Lower leg skin (tissue), 4 donors: Measurements from ENCODE around the gene JPH3. TPM values are rescaled to one million over a fixed set of nuclear protein-coding genes. Genes with fewer than 3 reads are reported as not detected.

Source experiments
- DNase-seq, 2 donors: peaks; one replicate each; pipeline ENCODE4 v3.0.0-alpha.2; 2019; ENCODE audit warnings: low spot score in 2 of 2
- H3K4me3 ChIP-seq: fragments of 200-600 bp; sonication (generic); 2 replicates; pipeline ENCODE4 v1.5.1; 2017; ENCODE audit warnings: mild to moderate bottlenecking, low read depth; ENCODE audit not compliant: poor library complexity, severe bottlenecking
- POLR2A ChIP-seq, 2 donors: fragments of 450-650 bp; IDR thresholded peaks; one replicate each; pipeline ENCODE4 v1.6.1; 2016 to 2017; ENCODE audit warnings: antibody characterized with exemption in 2 of 2, mild to moderate bottlenecking in 1 of 2, moderate library complexity in 1 of 2
- WGBS, 2 donors: methylation state at CpG; one replicate each; pipeline ENCODE4 v1.1.5; 2018; 5-methylcytosine and 5-hydroxymethylcytosine counted together
- intact Hi-C: fragments of 100-400 bp; cut with DNase I; formaldehyde crosslinking; loops from one replicate; pipeline ENCODE4 v1.15.0; 2023; ENCODE audit warnings: low total_unique reads
- total RNA-seq, 4 donors: library from RNA; depleted of rRNA; stranded (reverse); fragments of >200 nt; gene quantifications; one replicate each; pipeline ENCODE4 v1.1.0, GENCODE V29; 2016
- TF ChIP-seq, protein P1 (sequence below), 3 donors: fragments of 450-650 bp; IDR thresholded peaks; one replicate each; pipeline ENCODE4 v1.5.1; 2016; ENCODE audit warnings: antibody characterized with exemption in 3 of 3, mild to moderate bottlenecking in 3 of 3, moderate library complexity in 2 of 3

JPH3 gene
- total RNA-seq, 4 donors from 2014 or later = not detected

DNA sequence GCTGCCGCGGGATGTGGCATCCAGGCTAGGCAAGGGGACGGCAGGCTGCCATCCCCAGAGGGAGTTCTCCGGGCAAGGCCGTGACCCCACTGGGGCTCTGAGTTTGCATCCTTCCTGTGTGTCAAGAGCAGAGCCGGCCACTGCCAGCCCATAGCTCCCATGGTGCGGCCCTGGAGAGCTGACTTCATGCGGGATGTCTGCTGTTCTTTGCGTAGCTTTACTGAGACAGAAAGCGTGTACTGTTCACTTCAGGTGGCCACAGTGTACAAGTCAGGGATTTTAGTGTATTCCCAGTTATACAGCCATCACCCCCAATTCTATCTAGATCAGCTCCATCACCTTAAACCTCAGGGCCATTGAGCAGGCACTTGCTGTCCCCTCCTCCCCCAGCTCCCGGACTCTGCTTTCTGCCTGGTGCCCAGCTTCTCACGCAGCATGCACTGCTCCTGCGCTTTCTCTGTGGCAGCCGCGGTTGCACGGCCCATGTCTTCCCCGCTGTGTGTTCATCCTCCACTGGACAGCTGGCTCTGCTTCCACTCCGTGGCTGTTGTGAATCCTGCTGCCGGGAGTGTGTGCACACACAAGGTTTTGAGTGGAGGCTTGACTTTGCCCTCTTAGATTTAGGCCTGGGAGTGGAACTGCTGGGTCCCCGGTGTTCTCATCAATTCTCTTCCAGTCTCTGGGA lies 92.3 kb downstream of the JPH3 start:
- 89 to 94% methylated on average over 20 of the region's 20 CpGs for WGBS, 2 donors
- no peak for DNase-seq
- no peak overlapping the region for H3K4me3 ChIP-seq
- intact Hi-C loops = no loop called here
- no peak for TF ChIP-seq POLR2A (IDR thresholded peaks at IDR 0.05)
- TF ChIP-seq, protein P1, sequence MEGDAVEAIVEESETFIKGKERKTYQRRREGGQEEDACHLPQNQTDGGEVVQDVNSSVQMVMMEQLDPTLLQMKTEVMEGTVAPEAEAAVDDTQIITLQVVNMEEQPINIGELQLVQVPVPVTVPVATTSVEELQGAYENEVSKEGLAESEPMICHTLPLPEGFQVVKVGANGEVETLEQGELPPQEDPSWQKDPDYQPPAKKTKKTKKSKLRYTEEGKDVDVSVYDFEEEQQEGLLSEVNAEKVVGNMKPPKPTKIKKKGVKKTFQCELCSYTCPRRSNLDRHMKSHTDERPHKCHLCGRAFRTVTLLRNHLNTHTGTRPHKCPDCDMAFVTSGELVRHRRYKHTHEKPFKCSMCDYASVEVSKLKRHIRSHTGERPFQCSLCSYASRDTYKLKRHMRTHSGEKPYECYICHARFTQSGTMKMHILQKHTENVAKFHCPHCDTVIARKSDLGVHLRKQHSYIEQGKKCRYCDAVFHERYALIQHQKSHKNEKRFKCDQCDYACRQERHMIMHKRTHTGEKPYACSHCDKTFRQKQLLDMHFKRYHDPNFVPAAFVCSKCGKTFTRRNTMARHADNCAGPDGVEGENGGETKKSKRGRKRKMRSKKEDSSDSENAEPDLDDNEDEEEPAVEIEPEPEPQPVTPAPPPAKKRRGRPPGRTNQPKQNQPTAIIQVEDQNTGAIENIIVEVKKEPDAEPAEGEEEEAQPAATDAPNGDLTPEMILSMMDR (IDR thresholded peaks at IDR 0.05) = no peak

DNA sequence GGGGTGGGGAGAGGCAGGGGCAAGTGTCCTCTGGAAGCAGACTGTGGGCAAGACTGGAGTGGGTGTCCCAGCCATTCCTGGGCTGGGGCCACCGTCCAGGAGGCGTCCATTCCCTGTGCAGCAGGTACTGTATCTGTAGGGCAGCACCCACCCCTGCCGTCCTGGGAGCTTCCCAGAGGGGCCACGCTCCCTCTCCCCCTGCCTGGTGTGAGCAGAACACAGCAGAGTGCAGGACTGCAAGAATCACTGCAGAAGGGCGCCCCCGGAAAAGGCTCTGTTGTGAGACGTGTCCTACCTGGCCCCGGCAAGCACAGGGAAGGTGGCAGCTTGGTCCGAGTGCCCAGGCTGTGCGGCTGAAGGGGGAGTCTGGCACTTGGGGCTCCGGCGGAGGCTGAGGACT lies 93.2 kb downstream of the JPH3 start:
- no peak overlapping the region for H3K4me3 ChIP-seq
- intact Hi-C loops = no loop called here
- TF ChIP-seq POLR2A (IDR thresholded peaks at IDR 0.05) = no peak
- TF ChIP-seq, protein P1 (IDR thresholded peaks at IDR 0.05) = no peak
- 91% methylated on average over 8 to 12 of the region's 12 CpGs for WGBS, 2 donors
- DNase-seq = no peak

DNA sequence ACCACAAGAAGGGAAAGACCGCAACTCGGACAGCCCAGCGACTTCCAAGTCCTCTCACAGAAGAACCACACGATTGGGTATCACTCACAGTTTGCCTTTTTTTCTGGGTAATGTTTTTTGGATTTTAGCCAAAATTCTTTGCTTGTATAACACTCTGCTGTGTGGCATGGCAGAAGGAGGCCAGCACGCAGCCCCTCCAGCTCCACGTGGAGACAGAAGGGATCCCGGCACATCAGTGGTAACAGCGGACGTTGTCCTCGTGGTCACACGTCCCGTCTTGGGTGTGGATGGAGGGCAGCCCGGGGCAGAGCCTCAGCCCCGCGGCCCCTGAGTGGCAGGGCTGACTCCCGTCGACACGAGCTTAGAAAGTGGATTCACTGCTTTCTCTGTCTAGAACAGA lies 94.4 kb downstream of the JPH3 start:
- intact Hi-C loops = no loop called here
- 83 to 86% methylated on average over 18 of the region's 18 CpGs for WGBS, 2 donors
- no peak for DNase-seq
- no peak overlapping the region for H3K4me3 ChIP-seq
- TF ChIP-seq POLR2A (IDR thresholded peaks at IDR 0.05) = no peak
- TF ChIP-seq, protein P1 (IDR thresholded peaks at IDR 0.05) = no peak

DNA sequence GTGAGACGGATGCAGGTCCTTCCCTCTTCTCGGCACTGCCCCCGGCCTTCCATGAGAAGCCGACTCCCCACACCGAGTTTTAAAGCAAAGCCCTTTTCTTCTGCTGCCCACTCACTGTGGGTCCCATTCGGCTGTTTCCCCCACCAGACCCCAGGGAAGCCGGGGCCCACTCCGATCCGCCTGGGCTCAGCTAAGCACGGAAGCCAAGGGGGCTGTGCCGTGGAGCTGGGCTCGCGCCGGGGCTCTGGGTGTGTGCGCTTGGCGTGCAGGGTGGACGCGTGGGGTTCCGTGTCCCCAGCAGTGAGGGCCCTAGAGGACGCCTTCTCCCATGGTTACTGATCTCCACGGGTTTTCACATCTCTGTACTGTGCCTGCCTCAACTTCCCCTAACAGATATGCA lies 94.9 kb downstream of the JPH3 start:
- intact Hi-C loops = no loop called here
- no peak overlapping the region for H3K4me3 ChIP-seq
- WGBS, 2 donors = 91 to 93% methylated on average over 20 to 21 of the region's 21 CpGs
- DNase-seq = no peak
- TF ChIP-seq, protein P1 (IDR thresholded peaks at IDR 0.05) = no peak
- no peak for TF ChIP-seq POLR2A (IDR thresholded peaks at IDR 0.05)

DNA sequence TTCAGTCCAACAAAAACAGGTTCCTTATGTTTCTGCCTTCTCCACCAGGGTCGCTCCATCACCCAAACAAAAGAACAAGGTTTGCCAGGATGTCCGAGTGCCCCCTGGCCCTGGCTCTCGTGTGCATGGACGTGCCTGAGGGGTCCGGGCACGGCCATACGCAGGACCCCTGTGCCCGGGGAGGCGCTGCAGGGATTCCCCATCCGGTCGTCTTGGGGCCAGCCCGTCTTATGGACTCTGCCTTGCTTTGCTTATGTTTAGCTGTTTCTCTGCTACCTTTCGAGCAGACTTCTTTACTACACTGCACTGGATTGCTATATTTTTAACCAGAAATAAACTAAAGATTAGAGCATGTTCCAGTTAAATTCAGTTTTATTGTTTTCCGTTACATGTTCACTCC lies 95.5 kb downstream of the JPH3 start:
- TF ChIP-seq, protein P1 (IDR thresholded peaks at IDR 0.05) = no peak
- TF ChIP-seq POLR2A (IDR thresholded peaks at IDR 0.05) = no peak
- WGBS, 2 donors = 94 to 95% methylated on average over 14 of the region's 14 CpGs
- intact Hi-C loops = no loop called here
- no peak for DNase-seq
- H3K4me3 ChIP-seq = no peak overlapping the region

DNA sequence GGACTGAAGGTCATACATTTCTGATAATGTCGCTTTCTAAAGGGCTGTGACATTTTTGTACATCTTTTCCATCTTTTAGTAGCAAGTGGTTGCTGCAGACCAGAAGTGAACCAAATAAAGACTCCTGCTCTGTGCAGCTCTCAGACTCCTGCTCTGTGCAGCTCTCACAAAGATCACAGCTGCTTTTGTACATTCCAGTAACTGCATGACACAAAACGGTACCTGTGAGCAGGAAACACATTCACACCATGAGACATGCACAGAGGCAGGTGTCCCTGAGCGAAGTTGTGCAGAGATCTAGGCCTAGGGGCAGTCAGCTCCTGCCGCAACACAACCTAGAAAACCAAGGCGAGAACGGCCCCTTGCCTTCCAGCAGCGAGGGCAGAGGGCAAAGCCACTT lies 95.9 kb downstream of the JPH3 start:
- TF ChIP-seq, protein P1 (IDR thresholded peaks at IDR 0.05) = no peak
- TF ChIP-seq POLR2A (IDR thresholded peaks at IDR 0.05) = no peak
- intact Hi-C loops = no loop called here

More for the DNA sequence above, 95.9 kb downstream of the JPH3 start:
- H3K4me3 ChIP-seq = no peak overlapping the region
- 81 to 92% methylated on average over 7 of the region's 7 CpGs for WGBS, 2 donors
- DNase-seq = no peak
